SK-N-DZ (cell line): ENCODE results near the gene DMAC1.

ENCODE experiments used
- DNase-seq: peaks from one replicate; pipeline ENCODE4 v3.0.0-alpha.2; 2015; ENCODE audit warnings: low spot score

The DMAC1 gene

DNA sequence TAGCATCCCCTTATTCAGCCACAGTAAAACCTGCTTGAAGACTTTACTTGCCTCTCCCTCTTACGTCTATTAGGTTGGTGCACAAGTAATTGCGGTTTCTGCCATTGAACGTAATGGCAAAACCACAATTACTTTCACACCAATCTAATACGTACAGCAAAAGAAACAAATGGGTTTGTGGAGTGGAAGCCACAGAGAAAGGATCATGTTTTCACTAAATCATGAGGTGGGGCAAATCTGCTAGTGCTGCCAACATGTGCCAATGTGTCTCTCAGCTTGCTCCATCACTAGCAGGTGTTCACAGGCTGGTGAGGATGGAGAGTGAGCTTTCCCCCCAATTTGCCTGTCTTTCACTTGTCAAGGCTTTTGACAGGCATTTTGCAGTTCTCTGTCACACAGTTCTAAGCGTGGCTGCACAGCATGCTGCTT lies 15.9 kb downstream of the DMAC1 start:
- DNase-seq, result no peak

DNA sequence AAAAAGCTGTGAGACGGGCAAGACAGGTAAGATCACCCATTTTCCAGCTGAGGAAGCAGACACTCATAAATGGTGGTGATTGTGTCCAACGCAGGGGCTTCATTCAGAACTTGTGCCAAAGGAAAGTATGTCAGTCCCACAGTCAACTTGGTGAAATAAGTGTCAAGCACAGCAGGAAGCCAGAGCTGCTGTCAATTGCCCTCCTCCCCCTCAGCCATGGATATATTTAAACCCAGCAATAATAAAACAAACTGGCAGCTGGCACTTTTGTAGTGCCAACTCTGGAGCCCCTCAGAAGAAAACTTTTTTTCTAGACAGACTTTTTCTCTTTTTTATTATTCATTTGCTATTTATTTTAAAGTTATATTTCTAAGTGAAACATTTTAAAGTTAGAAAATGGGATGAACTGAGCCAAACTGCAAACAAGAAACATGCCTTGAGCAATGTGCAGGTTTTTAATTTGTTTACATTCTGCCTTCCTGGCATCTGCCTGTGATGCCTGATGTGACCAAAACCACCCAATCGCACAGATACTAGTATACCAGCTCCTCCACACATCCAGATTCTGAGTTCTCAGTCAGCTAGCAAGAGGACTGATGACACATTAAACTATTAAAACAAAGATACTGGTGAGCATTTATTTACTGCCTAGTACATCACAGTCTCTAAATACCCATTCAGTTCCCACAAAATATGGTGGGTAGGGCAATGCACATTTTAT lies 17.0 kb downstream of the DMAC1 start:
- DNase-seq, result no peak

DNA sequence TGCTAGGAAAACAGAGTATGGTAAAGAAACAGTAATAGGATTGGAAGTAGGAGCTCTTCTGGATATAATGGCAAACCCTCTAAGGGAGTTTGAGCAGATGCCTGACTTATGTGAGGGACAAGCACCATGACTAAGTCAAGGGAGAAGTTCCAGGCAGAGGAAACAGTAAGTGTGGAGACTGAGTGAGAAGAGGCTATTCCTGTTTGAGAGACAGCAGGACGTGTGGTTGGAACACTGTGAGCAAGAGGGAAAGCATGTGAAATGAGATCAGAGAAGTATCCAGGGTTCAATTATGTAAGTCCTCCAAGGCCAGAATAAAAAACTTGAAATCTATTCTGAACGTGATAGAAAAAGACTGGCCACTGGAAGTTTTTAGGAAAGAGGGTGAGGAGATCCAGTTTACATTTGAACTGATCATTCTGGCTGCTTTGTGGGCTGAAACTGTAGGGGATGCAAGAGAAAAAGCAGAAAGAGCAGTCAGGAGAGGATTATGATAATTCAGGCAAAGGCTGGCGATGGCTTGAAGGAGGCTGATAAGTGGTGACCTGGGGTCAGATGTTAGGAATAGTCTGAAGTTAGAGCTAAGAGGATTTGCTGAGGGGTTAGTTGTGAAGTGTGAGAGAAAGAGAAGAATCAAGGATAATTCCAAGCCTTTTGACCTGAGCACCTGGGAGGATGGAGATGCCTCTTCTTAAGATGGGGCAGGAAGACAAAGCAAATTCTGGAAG lies 19.2 kb downstream of the DMAC1 start:
- DNase-seq, result no peak

DNA sequence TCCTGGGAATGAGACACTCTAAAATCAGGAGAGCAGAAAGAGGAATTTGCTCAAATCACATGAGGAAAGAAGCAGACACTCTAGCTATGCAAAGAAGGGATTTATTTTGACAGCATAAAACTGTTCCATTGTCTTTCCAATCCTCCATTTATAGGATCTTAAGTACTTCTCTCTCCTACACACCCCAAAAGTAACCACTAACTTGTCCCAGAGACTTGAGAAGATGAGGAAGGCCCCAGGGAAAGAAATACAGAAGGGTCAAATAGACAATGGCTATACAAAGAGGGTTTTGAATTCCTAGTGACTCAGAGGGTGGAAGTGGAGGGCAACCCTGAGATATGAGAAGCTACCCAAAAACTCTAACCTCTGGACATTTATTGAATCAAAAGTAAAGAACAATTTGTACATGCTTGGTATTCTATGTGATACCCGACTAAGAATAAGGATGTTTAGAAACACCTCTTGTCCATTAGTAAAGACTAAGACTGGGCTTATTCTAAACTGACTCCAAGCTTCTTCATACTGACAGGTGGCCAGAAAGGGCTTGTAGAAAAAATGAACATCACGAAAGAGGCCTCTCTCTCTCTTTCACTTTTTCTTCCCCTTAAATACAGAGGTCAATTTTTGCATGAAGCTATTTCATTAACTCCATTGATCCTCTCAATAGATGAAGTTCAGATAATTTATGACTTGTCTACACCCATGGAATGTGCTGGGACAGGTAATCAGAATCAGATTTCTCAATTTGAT lies 20.6 kb downstream of the DMAC1 start:
- DNase-seq, result no peak

DNA sequence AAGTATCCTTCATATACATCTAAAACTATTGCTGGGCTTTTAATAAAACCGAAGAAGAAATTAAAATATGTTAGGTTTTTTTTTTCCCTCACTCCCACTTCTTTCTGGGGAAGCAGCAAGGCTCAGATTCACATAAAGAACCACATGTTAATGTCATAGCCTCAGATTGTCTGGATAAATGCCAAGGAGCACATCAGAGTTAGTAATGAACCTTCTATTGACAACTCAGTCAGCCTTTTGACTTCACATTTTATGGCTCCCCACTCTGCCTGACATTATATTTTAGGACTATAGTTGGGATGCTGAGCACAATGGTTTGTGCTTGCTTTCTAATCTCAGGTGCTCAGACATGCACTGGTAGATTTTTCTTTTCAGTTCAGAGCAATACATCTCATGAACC lies 21.8 kb downstream of the DMAC1 start:
- DNase-seq, result no peak

DNA sequence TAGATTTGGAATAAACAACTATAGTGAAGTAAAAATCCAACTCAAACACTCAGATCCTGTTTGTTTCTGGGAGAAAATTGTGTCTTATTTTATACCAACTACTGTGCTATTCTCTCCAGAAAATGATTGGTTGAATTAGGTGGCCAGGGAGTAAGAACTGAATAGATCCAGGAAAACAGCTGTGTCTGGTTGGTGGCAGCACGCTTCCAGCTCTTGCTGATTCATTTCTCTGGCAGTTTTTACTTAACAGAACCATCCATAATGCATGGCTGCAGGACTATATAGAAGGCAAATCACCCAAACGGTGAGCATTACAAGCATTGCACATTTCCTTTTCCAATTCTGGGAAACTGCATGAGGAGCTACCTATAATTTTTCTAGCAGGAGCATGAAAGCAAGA lies 29.5 kb downstream of the DMAC1 start:
- DNase-seq, result no peak

DNA sequence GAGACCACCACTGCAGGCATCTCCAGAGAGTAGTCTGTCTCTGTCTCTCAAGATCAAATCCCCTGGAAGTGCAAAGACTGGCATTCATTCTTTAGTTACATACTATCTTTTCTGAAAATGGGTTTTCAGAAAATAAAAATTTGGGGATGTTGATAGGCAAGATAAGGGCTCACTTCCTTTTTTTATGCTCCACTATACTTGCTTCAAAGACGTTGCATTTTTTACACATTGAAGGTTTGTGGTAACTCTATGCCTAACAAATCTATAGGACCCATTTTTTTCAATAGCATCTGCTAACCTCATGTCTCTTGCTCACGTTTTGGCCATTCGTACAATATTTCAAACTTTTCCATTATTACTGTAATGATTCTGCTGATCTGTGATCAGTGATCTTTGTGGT lies 37.0 kb downstream of the DMAC1 start:
- no peak for DNase-seq

DNA sequence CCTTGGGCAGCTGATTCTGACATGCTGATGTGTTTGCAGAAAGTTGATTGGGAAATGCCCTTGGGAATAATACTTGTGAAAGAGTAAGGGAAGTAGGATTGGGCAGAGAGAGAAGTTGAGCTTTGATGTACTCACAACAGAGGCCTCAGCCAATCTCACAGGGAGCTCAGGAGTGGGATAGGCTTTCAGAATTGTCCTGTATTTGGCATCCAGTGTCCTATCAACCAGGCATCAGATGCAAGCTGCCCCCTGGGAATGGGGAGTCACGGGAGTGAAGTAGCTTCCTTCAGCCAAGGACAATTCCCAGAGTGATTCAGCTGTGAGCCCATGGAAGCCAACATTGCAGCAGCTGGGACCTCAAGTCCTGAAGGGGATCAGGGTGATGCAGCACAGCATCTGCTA lies 39.6 kb downstream of the DMAC1 start:
- no peak for DNase-seq

DNA sequence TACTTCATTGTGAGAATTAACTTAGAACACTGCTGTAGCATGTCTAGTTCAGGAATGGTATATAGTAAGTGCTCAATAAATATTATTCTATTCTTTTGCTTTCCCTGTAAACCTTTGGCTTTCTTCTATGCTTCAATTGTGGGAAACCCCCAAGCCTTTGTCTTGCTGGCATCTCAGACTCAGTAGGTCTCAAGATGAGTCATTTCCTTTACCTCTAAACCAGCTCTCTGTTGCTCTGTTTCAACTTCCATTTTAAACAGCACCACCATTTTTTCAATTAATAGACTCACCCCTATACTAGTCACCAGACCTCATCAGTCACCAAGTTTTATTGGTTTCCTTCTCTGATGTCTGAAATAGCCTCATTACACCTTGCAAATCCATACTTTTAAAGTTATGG lies 43.5 kb downstream of the DMAC1 start:
- no peak for DNase-seq

DNA sequence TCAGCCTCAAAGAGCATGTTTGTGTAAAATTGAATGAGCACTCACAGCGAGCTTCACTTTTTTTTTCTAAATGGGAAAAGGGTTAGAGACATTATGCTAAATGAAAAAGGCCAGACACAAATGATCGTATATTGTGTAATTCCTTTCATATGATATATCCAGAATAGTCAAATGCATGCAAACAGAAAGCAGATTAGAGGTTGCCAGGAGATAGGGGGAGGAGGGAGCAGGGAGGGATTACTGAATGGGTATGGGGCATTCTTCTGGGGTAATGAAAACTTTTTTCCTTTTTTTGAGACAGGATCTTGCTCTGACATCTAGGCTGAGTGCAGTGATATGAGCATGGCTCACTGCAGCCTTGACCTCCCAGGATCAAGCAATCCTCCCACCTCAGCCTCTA lies 47.1 kb downstream of the DMAC1 start:
- DNase-seq, result no peak
